HG03571 (cell line): ENCODE data around the gene OR51S1.
"Not testable (repeated sequence)": the region's sequence is repeated elsewhere in the genome, so short reads cannot be mapped to it uniquely, and the experiment has no call there.

Experiments used
- ATAC-seq: cut with Tn5 transposase; IDR thresholded peaks from one replicate; pipeline ENCODE4 v1.9.1; 2021; ENCODE audit not compliant: unreplicated experiment

Gene OR51S1

GRCh38 chr11:4808476-4808875, 40.5 kb downstream of the OR51S1 start:
- ATAC-seq, result no peak

DNA sequence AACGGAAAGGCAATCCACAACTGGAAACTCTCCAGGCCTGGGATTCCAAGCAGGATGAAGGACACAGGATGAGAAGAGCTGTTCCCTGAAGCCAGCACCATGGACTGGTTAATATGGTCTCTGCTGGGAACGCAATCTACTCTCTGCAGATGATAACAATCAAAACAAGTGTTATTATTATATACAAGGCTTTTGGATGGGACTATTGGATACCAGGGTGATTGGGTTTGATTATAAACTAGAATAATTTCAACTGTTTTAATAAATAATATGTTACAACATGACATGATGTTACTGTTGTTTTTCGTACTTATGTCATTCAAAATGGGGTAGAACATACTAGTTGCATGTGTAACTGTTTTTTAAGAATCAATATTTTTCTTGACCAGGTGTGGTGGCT, 44.7 kb downstream of the OR51S1 start, which contains the start of gene OR52R1:
TSS of gene OR52R1 (minus strand) at position 101 of the 400 bp plus-strand sequence. CDS start at position 101, 0 bp downstream.
- no peak for ATAC-seq

DNA sequence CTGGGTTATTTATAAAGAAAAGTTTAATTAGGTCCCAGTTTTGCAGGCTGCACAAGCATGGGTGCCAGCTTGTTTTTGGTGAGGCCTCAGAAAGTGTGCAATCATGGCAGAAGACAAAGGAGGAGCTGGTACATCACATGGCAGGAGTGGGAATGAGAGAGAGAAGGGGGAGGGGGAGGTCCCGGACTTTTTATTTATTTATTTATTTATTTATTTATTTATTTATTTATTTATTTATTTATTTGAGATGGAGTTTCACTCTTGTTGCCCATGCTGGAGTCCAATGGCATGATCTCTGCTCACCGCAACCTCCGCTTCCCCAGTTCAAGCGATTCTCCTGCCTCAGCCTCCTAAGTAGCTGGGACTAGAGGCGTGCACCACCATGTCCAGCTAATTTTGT, 47.7 kb downstream of the OR51S1 start:
- not testable (repeated sequence) for ATAC-seq

- no peak for ATAC-seq
Measured at GRCh38 chr11:4798427-4799183, 50.4 kb downstream of the OR51S1 start.
